ENCODE results near the gene TAGLN.

The TAGLN gene

DNA sequence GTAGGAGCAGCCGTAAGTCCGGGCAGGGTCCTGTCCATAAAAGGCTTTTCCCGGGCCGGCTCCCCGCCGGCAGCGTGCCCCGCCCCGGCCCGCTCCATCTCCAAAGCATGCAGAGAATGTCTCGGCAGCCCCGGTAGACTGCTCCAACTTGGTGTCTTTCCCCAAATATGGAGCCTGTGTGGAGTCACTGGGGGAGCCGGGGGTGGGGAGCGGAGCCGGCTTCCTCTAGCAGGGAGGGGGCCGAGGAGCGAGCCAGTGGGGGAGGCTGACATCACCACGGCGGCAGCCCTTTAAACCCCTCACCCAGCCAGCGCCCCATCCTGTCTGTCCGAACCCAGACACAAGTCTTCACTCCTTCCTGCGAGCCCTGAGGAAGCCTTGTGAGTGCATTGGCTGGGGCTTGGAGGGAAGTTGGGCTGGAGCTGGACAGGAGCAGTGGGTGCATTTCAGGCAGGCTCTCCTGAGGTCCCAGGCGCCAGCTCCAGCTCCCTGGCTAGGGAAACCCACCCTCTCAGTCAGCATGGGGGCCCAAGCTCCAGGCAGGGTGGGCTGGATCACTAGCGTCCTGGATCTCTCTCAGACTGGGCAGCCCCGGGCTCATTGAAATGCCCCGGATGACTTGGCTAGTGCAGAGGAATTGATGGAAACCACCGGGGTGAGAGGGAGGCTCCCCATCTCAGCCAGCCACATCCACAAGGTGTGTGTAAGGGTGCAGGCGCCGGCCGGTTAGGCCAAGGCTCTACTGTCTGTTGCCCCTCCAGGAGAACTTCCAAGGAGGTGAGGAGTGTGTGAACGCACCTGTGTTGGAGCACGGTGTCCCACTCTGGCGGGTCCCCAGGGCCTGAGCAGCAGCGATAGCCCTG is at the start of gene TAGLN:
TAGLN (plus strand) TSS at position 318 of the 863 bp plus-strand sequence. CDS start 3,644 bp downstream, outside the sequence.
- no peak for DNase-seq

DNA sequence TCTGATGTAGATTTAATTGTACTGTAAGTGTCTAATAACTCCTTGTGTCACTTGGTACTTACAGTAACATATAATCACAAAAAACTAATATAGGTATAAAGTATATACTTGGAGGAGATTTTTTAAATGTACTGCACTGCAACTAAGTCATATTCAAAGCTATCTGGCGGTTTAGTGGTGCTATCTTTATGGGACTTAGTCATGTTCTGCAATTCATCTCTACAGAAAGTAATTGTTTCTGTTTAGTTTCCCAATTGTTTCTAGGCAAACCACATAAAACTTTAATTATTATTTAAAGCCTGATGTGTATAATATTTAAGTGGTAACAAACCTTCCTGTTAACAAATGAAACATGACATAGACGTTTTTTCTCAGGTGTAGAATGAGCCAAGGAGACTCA is 47.1 kb upstream of the TAGLN start:
- peak; percentile 5 for DNase-seq

DNA sequence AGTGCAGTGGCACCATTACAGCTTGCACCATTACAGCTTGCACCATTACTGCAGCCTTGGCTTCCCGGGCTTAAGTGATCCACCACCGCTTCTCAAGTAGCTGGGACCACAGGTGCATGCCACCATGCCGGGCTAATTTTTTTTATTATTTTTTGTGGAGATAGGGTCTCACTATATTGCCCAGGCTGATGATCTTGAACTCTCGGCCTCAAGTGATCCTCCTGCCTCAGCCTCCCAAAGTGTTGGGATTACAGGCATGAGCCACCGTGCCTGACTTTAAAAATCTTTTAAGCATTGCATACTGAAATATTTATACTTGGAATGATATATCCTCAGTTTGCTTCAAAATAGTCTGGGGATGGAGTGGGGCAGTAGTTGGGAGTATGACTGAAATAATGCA is 44.7 kb upstream of the TAGLN start:
- DNase-seq: no peak

DNA sequence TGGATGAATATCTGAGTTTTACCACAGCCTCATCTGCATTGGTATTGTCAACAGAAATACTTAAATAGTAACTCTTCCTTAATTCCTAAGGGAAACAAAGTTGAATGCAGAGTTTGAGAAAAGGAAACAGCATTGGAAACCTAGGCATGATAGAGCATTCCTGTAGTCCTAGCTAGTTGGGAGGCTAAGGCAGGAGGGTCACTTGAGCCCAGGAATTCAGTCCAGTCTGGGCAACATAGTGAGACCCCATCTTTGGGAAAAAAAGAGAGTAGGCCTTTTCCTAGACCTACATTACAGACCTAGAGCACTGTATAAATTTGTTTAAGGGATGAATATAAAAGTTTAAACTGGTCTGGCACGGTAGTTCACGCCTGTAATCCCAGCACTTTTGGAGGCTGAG is 41.7 kb upstream of the TAGLN start:
- DNase-seq: no peak

DNA sequence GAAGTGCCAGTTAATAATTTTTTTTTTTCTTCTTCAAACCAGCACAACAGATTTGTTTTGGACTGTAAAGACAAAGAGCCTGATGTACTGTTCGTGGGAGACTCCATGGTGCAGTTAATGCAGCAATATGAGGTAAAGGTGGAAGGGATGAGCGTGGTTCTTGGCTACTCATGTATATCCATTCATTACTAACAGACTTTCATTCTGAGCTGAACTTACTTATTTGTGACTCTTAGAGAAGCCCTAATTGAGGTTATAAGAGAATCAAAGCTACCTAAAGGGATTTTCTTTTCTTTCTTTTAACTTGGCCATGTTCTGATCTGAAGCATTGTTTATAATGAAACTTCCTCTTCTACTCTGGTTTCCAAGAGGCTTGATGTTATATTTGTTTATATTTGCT is 39.3 kb upstream of the TAGLN start:
- DNase-seq: no peak

DNA sequence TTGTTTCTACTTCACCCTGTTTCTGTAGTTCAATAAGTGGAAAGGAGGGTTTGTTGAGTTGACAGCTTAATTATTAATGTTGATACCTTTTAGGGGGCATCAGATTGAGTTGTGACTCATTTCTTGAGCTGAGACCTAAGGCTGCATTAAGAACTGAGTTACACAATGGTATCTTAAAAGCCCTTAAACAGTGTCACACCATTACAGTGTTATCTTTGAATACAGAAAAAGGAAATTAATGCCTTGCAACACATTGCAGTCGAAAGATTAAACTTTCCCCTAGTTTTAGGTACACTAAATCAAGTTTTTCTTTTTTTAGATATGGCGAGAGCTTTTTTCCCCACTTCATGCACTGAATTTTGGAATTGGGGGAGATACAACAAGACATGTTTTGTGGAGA is 38.3 kb upstream of the TAGLN start:
- peak; percentile 20 for DNase-seq

DNA sequence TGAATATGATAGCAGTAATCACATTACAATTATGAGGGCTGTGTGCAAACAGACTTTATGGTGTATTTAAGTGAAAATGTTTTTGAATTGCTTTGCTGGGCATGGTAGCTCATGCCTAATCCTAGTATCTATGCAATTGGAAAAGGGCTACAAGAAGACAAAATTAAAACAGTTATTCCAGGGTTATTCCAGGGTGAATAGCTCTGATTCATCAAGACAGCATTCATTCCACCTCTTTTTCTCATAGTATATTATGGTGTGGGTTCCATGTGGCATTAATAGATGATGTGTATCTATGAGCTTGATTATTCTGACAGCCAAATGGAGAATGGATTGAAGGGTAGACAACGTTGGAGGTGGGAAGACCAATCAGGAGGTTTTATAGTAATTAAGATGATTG is 32.7 kb upstream of the TAGLN start:
- no peak for DNase-seq

DNA sequence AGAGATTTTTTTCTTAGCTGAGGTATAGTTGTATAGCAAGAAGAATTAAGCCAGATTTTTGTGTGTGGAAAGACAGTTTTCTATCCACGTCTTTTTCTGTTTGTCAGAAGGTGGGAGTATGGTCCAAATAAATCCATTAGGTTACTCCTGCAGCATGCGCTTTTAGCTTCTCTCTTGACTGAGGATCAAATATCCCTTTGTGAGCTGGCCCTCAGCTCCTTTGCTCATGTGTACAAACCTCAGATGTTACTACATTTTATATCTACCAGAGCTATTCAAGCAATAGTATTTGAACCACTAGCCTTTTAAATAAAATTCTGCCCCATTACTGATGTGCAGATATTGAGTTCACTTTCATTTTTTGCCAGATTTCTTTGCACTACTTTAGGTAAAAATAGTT is 29.4 kb upstream of the TAGLN start:
- DNase-seq: no peak

DNA sequence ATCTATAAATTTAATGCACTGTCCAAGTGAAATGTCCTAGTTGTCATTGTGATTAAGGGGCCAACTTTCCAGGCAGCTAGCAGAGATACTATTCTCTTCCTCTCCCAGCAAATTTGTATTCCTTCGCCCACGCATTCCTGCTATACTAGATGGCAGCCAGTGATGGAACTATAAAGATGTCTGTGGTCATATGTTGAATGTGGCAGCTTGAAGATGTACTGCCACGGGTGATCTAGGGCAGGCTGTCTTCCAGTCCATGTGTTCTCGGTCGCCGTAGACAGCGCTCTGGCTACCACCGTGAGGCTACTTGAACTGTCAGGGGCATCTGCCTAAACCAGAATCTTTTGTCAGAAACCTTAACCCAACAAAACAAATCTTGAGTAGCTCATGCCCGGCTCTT is 29.0 kb upstream of the TAGLN start:
- DNase-seq: no peak

DNA sequence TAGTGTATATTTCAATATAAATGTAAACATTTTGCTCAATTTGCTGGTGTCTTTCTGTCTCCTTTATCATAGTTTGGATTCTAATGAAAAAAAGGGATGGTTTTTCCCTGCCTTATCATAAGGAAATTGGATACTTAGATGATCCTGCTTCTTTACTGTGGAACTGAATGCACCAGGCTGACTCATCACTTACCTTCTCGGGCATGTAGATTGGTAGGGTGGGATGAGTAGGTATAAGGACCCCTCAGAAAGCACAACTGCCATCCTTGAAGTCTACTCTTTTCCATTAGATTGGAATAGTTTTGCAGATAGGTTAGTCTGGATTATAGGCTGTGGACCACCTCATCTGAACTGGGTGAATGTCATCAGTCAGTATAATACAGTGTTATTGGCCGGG is 28.2 kb upstream of the TAGLN start:
- no peak for DNase-seq

DNA sequence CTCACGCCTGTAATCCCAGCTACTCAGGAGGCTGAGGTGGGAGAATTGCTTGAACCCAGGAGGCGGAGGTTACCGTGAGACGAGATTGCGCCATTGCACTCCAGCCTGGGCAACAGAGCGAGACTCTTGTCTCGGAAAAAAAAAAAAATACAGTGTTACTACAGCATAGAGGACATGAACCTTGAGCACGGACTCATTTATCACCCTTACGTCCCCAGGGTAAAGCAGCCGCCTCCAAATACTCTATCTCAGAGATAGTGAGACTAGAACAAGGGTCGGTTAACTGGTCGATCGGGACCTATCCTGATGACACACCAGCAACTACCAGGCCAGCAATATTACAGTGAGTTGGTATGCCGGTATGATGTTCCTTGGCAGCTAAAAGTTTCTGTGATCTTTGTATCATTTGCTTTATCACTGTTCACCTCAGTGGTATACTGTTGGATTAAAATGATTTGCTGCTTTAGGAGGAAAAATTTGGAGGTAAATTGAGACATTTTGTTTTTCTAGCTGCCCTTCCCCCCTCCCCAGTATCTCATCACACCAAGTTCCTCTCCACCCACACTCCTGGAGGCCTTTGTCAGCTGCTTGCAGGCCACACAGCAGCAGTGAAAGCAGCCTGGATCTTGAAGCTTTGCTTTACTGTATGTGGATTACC is 27.6 kb upstream of the TAGLN start:
- DNase-seq: no peak

DNA sequence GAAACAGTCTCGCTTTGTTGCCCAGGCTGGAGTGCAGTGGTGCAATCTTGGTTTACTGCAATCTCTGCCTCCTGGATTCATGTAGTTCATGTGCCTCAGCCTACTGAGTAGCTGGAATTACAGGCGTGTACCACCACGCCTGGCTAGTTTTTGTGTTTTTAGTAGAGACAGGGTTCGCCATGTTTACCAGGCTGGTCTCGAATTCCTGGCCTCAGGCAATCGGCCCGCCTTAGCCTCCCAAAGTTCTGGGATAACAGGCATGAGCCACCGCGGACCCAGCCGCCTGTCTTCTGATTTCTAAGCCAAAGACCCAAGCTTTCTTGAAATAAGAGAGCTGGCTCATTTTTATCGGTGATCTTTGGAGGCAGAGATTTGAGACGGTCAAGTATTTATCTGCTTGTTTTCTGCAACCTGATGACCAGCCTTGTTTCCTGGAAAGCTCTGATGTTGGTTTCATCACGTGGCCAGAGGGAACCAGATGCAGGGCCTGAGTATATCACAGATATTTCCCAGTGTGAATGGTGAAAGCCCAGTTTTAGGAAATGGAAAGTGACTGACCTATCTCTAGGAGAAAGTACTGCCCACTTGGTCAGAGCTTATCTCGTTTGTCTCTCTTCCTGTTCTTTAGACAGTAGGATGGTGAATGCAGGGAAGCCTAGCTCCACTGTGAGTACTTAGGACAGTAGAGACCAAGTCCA is 26.3 kb upstream of the TAGLN start:
- DNase-seq: peak; percentile 45

DNA sequence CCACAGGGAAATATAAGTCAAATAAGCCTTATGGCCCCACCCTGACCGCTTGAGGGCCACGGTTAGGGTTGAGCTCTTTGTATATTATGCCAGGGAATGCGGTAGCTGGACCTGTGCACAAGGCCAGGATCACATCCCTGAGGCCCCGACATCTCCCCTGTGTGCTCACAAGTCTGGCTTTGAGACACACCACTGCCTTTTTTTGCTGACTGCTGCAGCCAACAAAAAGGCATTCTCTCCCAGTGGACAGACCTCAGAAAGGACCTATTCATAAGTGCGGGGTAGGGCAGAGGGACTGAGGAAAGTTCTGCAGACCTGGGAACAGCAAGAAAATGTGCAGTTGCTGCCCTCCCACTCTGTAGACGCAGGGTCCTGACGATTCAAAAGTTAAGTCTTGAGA is 24.1 kb upstream of the TAGLN start:
- DNase-seq: no peak

DNA sequence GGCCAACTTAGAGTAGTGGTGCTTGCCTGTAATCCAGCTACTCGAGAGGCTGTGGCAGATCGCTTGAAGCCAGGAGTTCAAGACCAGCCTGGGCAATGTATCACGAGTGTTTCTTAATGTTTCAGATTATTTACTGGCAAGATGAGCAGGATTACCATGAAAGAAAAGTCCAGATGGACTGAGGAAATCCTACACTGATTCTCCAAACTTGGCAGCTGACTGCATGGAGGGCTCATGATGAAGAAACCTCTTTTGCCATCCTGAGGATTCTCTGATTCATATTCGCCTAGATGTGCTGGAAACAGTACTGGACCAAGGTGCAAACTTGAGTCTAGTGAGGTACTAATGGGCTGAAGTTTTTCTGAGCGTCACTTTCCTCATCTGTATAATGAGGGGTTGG is 23.4 kb upstream of the TAGLN start:
- no peak for DNase-seq

DNA sequence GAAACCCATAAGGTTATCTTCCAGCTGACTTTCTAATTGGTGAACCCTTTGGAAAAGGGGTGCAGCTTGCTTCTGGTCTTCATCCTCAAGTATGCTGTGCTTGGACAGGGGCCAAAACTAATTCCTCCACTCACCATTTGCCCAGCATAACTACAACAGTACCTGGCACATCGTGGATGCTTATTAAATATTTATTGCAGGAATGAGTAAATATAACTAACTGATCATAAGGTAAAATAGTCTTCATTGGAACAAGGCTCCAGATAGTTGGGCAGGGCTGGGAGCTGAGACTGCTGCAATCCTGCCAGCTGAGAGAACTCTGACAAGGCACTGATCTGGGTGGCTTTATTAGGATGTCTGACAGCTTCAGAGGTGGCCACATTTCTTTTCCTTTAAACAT is 23.0 kb upstream of the TAGLN start:
- DNase-seq: no peak

DNA sequence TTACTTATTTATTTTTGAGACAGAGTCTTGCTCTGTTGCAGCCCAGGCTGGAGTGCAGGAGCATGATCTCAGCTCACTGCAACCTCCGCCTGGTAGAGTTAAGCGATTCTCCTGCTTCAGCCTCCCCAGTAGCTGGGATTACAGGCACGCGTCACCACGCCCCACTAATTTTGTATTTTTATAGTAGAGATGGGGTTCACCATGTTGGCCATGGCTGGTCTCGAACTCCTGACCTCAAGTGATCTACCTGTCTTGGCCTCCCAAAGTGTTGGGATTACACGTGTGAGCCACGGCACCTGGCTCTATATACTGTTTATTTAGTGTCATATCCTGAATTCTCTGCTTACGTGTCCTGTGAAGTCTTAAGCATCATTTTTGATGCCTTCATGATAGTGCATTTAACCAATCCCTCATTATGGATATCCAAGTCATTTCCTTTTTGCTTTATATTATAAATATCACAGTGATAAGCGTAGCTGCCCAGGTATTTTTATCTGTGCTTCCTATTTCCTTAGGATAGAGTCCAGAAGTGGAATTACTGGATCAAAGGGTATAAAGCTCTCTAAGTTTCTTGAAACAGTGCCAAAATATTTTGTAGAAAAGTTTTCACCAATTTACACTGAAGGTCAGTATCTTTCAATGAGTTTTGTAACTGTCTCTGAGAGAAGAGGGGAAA is 21.5 kb upstream of the TAGLN start:
- no peak for DNase-seq

DNA sequence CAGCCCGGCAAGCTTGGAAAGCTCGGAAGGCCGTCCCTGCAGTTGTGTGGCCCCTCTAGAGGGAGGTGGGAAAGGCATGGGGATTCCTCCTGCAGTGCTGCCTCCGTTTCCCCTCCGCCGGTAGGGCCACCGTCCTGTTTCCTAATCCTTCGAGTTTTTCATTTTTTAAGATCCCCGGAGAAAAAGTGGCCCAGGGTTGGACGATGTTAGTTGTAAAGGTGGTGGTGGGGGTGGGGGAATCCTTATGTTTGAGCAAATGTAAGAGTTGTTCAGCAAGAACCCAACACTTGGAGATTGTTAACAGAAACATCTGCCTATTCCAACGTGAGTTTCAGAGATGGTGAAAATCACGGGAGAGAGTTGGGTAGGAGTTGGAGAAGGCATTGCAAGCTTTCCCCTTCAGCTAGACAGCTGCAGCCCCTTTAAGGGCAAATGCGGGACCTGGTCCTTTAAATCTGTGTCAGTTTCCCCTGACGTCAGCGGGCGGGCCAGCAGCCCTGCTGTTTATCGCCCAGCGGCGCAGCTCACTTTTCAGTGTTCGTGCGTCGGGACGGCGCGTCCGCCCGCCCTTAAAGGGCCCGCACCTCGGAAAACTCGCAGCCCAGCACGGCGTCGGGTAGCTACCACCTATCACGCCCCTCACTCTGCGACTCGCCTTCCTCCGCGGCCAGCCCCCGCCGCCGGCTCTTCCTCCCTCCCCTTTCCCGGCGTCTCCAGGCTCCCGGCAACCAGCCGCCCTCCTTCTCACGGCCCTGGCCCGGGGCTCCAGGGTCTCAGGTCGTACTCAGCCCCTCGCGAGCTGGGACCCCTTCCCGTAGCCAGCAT is 20.7 kb upstream of the TAGLN start, which contains the start of gene SIDT2:
SIDT2 (plus strand) TSS at position 534 of the 825 bp plus-strand sequence. CDS start 521 bp downstream, outside the sequence.
- peak; percentile 82 for DNase-seq

DNA sequence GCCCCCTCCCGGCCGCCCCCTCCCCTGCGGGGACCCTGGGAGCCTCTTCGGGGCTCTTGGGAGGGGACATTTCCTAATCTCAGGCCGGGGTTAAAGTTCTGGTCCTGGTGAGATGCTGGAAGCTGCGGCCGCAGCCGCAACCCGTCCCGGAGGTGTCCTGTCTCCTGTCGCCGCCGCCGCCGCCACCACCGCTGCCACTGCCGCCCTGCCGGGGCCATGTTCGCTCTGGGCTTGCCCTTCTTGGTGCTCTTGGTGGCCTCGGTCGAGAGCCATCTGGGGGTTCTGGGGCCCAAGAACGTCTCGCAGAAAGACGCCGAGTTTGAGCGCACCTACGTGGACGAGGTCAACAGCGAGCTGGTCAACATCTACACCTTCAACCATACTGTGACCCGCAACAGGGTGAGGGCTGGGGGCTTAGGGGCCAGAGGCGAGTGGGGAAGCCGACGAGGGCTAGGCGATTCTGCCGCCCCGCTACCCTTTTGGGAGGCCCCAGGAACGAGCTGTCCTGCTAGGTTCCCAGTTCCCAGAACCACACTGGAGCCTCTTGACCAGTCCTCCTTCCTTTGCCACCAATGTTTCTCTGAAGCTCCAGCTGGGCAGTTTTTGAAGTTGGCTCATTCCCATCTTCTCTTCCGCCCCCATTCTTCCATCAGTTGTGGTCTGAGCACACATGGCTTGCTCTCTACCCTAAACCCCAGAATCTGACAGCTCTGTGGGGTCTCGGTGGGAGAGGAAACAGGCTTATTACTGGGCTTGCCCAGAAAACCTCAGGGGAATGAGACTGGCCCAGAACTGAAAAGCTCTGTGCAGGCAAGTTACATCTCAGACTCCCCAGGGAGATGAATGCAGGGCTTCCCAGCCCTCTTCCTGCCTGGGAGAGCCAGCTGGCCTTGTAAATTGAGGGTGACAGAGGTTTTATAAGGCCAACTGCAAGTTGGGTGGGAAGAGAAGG is 19.8 kb upstream of the TAGLN start:
- DNase-seq: no peak

DNA sequence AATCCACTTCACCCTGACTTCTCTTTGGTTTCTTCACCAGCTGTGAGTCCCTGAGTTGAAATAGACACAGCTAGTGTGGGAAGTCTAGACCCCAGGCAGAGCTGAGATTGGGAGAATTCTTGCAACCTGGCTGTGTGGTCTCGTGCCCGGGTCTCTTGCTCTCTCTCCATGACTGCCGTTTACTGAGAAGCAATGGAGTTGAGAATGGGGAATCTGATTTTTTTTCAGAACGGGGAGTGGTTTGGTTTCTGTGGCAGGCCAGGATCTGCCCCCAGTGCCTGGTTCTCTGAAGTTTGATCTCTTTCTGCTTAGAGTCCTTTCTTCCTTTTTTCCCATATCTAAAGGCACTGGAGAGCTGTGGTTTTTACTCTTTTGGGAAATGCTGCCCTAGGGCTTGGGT is 19.1 kb upstream of the TAGLN start:
- peak; percentile 32 for DNase-seq

DNA sequence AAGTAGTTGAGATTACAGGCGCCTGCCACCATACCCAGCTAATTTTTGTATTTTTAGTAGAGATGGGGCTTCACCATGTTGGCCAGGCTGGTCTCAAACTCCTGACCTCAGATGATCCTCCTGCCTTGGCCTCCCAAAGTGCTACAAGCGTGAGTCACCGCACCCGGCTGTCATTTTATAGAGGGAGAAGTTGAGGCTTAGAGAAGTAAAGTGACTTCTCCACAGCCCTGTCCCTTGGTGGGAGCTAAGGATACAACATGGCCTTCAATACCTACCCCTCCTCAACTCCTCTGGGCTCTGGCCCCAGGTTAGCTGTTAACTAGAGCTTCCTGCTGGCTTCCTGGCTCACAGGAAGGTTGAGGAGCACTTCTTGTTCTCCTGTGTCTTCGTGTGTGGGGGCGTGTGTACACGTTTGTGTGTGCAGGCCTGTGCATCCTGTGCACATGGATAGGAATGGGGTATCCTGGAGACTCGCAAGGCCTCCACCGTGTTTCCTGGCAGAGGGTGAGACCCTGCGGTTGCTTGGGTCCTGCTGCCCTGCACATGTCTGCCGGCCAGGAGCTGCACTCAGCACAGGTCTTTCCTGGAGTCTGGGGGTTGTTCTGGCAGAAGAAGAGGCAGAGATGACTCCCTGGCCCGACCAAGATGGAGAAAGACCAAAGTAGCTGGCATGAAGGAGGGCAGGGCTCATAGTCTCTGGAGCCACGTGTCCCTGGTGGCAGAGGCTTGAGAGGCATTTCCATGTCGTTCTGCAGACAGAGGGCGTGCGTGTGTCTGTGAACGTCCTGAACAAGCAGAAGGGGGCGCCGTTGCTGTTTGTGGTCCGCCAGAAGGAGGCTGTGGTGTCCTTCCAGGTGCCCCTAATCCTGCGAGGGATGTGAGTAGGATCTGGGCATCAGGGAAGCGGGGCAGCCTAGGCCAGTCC is 18.2 kb upstream of the TAGLN start:
- peak; percentile 80 for DNase-seq
